ENCODE results near the gene LRFN4. TPM values are rescaled to one million over a fixed set of nuclear protein-coding genes. Genes with fewer than 3 reads are reported as not detected.

LRFN4 gene
- total and polyA plus RNA-seq, 2 of the 13 experiments (the other 11 are each of a cell fraction or from before 2014, with no cell fraction given): 1.3 to 6.8 TPM

GRCh38 chr11:66862559-66863037 is 5.7 kb downstream of the LRFN4 start:
- H4K20me1 ChIP-seq (ENCODE audit: insufficient read depth, low read length): no peaks in the 10 kb centered on the region
- no peaks in the 10 kb centered on the region for H3K9me3 ChIP-seq (ENCODE audit: low read length)
- CTCF ChIA-PET (ENCODE audit: low intra/inter-chr PET ratio, low total read pairs): no interaction called here
- H3K4me3 ChIP-seq (replicated peaks in 1 of 3; ENCODE audit: insufficient read depth in 1 of 3, low read depth in 2 of 3, low read length in 3 of 3): no peak overlapping the region
- no peak overlapping the region for H3K4me2 ChIP-seq (ENCODE audit: low read depth, low read length)
- ATAC-seq (no peak), DNase-seq (ENCODE audit: low spot score) (no peak), FAIRE-seq (no peak)
- no TSS peak for BruUV-seq (replicated peaks)
- H3K27ac ChIP-seq (ENCODE audit: extremely low read length, insufficient read depth, low read length): no peak overlapping the region
- no peaks in the 10 kb centered on the region for H3K79me2 ChIP-seq (ENCODE audit: insufficient read depth, low read length)
- no peaks in the 10 kb centered on the region for H3K4me1 ChIP-seq (ENCODE audit: insufficient read depth, low read length)
- no peak overlapping the region for H2AFZ ChIP-seq (ENCODE audit: low read length)
- H3K36me3 ChIP-seq (replicated peaks in 1 of 2; ENCODE audit: control insufficient read depth in 1 of 2, insufficient read depth in 2 of 2, low read length in 2 of 2): peaks cover 23 to 31% of the 10 kb centered on the region in 2 experiments; a peak in 4 of 5 replicates
- POLR2A ChIA-PET: no interaction called here
- in situ Hi-C loops (cut with HindIII; ENCODE audit: extremely low pct_ligation_motif_present, low pct_unique_long_range_greater_than_20kb) (no loop called here), intact Hi-C loops (cut with micrococcal nuclease; ENCODE audit: unreplicated experiment) (no loop called here)
- WGBS (ENCODE audit: low lambda C conversion rate): 94% methylated on average over 9 of the region's 11 CpGs
- H3K27me3 ChIP-seq (ENCODE audit: control insufficient read depth in 1 of 2, insufficient read depth in 2 of 2, low read length in 2 of 2): no peaks in the 10 kb centered on the region
- H3K9ac ChIP-seq (ENCODE audit: insufficient read depth, low read depth, low read length): no peak overlapping the region
- TF ChIP-seq, protein P1, sequence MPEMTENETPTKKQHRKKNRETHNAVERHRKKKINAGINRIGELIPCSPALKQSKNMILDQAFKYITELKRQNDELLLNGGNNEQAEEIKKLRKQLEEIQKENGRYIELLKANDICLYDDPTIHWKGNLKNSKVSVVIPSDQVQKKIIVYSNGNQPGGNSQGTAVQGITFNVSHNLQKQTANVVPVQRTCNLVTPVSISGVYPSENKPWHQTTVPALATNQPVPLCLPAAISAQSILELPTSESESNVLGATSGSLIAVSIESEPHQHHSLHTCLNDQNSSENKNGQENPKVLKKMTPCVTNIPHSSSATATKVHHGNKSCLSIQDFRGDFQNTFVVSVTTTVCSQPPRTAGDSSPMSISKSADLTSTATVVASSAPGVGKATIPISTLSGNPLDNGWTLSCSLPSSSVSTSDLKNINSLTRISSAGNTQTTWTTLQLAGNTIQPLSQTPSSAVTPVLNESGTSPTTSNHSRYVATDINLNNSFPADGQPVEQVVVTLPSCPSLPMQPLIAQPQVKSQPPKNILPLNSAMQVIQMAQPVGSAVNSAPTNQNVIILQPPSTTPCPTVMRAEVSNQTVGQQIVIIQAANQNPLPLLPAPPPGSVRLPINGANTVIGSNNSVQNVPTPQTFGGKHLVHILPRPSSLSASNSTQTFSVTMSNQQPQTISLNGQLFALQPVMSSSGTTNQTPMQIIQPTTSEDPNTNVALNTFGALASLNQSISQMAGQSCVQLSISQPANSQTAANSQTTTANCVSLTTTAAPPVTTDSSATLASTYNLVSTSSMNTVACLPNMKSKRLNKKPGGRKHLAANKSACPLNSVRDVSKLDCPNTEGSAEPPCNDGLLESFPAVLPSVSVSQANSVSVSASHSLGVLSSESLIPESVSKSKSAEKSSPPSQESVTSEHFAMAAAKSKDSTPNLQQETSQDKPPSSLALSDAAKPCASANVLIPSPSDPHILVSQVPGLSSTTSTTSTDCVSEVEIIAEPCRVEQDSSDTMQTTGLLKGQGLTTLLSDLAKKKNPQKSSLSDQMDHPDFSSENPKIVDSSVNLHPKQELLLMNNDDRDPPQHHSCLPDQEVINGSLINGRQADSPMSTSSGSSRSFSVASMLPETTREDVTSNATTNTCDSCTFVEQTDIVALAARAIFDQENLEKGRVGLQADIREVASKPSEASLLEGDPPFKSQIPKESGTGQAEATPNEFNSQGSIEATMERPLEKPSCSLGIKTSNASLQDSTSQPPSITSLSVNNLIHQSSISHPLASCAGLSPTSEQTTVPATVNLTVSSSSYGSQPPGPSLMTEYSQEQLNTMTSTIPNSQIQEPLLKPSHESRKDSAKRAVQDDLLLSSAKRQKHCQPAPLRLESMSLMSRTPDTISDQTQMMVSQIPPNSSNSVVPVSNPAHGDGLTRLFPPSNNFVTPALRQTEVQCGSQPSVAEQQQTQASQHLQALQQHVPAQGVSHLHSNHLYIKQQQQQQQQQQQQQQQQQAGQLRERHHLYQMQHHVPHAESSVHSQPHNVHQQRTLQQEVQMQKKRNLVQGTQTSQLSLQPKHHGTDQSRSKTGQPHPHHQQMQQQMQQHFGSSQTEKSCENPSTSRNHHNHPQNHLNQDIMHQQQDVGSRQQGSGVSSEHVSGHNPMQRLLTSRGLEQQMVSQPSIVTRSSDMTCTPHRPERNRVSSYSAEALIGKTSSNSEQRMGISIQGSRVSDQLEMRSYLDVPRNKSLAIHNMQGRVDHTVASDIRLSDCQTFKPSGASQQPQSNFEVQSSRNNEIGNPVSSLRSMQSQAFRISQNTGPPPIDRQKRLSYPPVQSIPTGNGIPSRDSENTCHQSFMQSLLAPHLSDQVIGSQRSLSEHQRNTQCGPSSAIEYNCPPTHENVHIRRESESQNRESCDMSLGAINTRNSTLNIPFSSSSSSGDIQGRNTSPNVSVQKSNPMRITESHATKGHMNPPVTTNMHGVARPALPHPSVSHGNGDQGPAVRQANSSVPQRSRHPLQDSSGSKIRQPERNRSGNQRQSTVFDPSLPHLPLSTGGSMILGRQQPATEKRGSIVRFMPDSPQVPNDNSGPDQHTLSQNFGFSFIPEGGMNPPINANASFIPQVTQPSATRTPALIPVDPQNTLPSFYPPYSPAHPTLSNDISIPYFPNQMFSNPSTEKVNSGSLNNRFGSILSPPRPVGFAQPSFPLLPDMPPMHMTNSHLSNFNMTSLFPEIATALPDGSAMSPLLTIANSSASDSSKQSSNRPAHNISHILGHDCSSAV (CRISPR knock-in tag; IDR thresholded peaks at IDR 0.05; ENCODE audit: borderline replicate concordance): no peak
- TF ChIP-seq ZNF121 (CRISPR knock-in tag; IDR thresholded peaks at IDR 0.05) (no peak), ZNF782 (CRISPR knock-in tag; IDR thresholded peaks at IDR 0.05; ENCODE audit: borderline replicate concordance) (no peak), CERS6 (CRISPR knock-in tag; IDR thresholded peaks at IDR 0.05) (no peak), ZNF431 (CRISPR knock-in tag; IDR thresholded peaks at IDR 0.05; ENCODE audit: borderline replicate concordance, low read depth) (no peak), ZNF747 (CRISPR knock-in tag; IDR thresholded peaks at IDR 0.05; ENCODE audit: borderline replicate concordance) (no peak), PHF8 (CRISPR knock-in tag; IDR thresholded peaks at IDR 0.05) (no peak), ZNF724P (CRISPR knock-in tag; IDR thresholded peaks at IDR 0.05; ENCODE audit: borderline replicate concordance) (no peak)
- TF ChIP-seq, protein P2, sequence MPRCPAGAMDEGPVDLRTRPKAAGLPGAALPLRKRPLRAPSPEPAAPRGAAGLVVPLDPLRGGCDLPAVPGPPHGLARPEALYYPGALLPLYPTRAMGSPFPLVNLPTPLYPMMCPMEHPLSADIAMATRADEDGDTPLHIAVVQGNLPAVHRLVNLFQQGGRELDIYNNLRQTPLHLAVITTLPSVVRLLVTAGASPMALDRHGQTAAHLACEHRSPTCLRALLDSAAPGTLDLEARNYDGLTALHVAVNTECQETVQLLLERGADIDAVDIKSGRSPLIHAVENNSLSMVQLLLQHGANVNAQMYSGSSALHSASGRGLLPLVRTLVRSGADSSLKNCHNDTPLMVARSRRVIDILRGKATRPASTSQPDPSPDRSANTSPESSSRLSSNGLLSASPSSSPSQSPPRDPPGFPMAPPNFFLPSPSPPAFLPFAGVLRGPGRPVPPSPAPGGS (CRISPR knock-in tag; IDR thresholded peaks at IDR 0.05): no peak
- TF ChIP-seq, protein P3, sequence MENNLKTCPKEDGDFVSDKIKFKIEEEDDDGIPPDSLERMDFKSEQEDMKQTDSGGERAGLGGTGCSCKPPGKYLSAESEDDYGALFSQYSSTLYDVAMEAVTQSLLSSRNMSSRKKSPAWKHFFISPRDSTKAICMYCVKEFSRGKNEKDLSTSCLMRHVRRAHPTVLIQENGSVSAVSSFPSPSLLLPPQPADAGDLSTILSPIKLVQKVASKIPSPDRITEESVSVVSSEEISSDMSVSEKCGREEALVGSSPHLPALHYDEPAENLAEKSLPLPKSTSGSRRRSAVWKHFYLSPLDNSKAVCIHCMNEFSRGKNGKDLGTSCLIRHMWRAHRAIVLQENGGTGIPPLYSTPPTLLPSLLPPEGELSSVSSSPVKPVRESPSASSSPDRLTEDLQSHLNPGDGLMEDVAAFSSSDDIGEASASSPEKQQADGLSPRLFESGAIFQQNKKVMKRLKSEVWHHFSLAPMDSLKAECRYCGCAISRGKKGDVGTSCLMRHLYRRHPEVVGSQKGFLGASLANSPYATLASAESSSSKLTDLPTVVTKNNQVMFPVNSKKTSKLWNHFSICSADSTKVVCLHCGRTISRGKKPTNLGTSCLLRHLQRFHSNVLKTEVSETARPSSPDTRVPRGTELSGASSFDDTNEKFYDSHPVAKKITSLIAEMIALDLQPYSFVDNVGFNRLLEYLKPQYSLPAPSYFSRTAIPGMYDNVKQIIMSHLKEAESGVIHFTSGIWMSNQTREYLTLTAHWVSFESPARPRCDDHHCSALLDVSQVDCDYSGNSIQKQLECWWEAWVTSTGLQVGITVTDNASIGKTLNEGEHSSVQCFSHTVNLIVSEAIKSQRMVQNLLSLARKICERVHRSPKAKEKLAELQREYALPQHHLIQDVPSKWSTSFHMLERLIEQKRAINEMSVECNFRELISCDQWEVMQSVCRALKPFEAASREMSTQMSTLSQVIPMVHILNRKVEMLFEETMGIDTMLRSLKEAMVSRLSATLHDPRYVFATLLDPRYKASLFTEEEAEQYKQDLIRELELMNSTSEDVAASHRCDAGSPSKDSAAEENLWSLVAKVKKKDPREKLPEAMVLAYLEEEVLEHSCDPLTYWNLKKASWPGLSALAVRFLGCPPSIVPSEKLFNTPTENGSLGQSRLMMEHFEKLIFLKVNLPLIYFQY (CRISPR knock-in tag; IDR thresholded peaks at IDR 0.05; ENCODE audit: borderline replicate concordance): no peak
